GM12878 (cell line): ENCODE results near the gene COL23A1. TPM values are rescaled to one million over a fixed set of nuclear protein-coding genes. Genes with fewer than 3 reads are reported as not detected.

Experiments
- ATAC-seq: fragments of 200-7000 bp; cut with Tn5 transposase; 3 replicates; pipeline ENCODE4 v1.9.1; 2020; ENCODE audit warnings: mild to moderate bottlenecking, moderate library complexity
- BruUV-seq: library from RNA; stranded (reverse); fragments of 400-500 nt; replicated peaks from 2 replicates; lab custom pipeline; 2021; lab: Mats Ljungman, UMichigan
- CTCF ChIA-PET: fragments of 300-600 bp; sonication (Branson Sonifier 250); formaldehyde crosslinking; extraction: SDS; loops from one replicate; lab custom pipeline; 2021; ENCODE audit warnings: inconsistent platforms; lab: Yijun Ruan, JAX
- POLR2A ChIA-PET: fragments of 350-600 bp; formaldehyde crosslinking; extraction: SDS; loops from one replicate; lab custom pipeline; 2021; ENCODE audit warnings: inconsistent platforms; lab: Charles Lee
- RAD21 ChIA-PET: fragments of 300-600 bp; sonication (Branson Sonifier 250); formaldehyde crosslinking; loops from one replicate; lab custom pipeline; 2023; ENCODE audit warnings: antibody characterized with exemption; ENCODE audit not compliant: unreplicated experiment; lab: Charles Lee
- SMC1A ChIA-PET: fragments of 300-600 bp; sonication (Branson Sonifier 250); formaldehyde crosslinking; loops from one replicate; lab custom pipeline; 2023; ENCODE audit not compliant: unreplicated experiment, uncharacterized antibody; lab: Charles Lee
- DNase-seq: peaks from one replicate; pipeline ENCODE4 v3.0.0-alpha.2; 2011; ENCODE audit warnings: low read depth, low spot score
- FAIRE-seq: peaks from 3 replicates; lab custom pipeline; 2011; peaks lifted over from hg19 to GRCh38; lab: Jason Lieb, UNC
- H2AFZ ChIP-seq: 2 replicates; pipeline ENCODE4 v1.6.0; 2011; ENCODE audit warnings: low read depth, low read length, control low read depth; ENCODE audit not compliant: control insufficient read depth
- H3K27ac ChIP-seq: 2 replicates; pipeline ENCODE4 v1.5.1; 2011; ENCODE audit warnings: control low read depth; ENCODE audit not compliant: control insufficient read depth, insufficient read depth
- H3K27me3 ChIP-seq, 2 experiments: replicated peaks in 1 of 2; 2 replicates each; pipeline versions ENCODE4 v1.6.0 to v1.6.1; 2011; ENCODE audit warnings: low read length in 1 of 2; ENCODE audit not compliant: control insufficient read depth in 2 of 2, insufficient read depth in 2 of 2
- H3K36me3 ChIP-seq, 2 experiments: 2 replicates each; pipeline ENCODE4 v1.5.1; 2011; ENCODE audit warnings: low read length in 1 of 2; ENCODE audit not compliant: control insufficient read depth in 2 of 2, insufficient read depth in 2 of 2
- H3K4me1 ChIP-seq: 2 replicates; pipeline ENCODE4 v1.6.1; 2011; ENCODE audit warnings: mild to moderate bottlenecking, low read length, moderate library complexity, mixed read lengths; ENCODE audit not compliant: control insufficient read depth, insufficient read depth
- H3K4me2 ChIP-seq: 2 replicates; pipeline ENCODE4 v1.6.0; 2011; ENCODE audit warnings: control low read depth; ENCODE audit not compliant: control insufficient read depth, insufficient read depth
- H3K4me3 ChIP-seq: fragments of 200-600 bp; sonication (generic); 2 replicates; pipeline ENCODE4 v1.5.1; 2016
- H3K79me2 ChIP-seq: 2 replicates; pipeline ENCODE4 v1.6.0; 2011; ENCODE audit warnings: low read length; ENCODE audit not compliant: control insufficient read depth, insufficient read depth
- H3K9ac ChIP-seq: 2 replicates; pipeline ENCODE4 v1.8.0; 2011; ENCODE audit warnings: low read length, control low read depth, mixed read lengths; ENCODE audit not compliant: control insufficient read depth, insufficient read depth
- H3K9me3 ChIP-seq: replicated peaks from 3 replicates; pipeline ENCODE4 v1.5.1; 2011; ENCODE audit warnings: mild to moderate bottlenecking, low read length; ENCODE audit not compliant: control insufficient read depth, insufficient read depth
- H4K20me1 ChIP-seq: 2 replicates; pipeline ENCODE4 v1.6.0; 2011; ENCODE audit not compliant: control insufficient read depth, insufficient read depth
- BMI1 ChIP-seq: fragments of 450-650 bp; IDR thresholded peaks from 2 replicates; pipeline ENCODE4 v1.6.1; 2016; ENCODE audit warnings: mild to moderate bottlenecking, moderate library complexity, borderline replicate concordance
- CREB1 ChIP-seq: IDR thresholded peaks from 2 replicates; pipeline ENCODE4 v1.6.1; 2012; ENCODE audit warnings: low read depth, mild to moderate bottlenecking, inconsistent platforms
- HDAC6 ChIP-seq: fragments of 200-600 bp; sonication (generic); IDR thresholded peaks from one replicate; pipeline ENCODE4 v1.8.0; 2017; ENCODE audit warnings: antibody characterized with exemption; ENCODE audit not compliant: unreplicated experiment
- LARP7 ChIP-seq: fragments of 450-650 bp; IDR thresholded peaks from 2 replicates; pipeline ENCODE4 v1.6.1; 2017; ENCODE audit warnings: mild to moderate bottlenecking
- MYB ChIP-seq: fragments of 150-350 bp; IDR thresholded peaks from 2 replicates; pipeline ENCODE4 v1.6.1; 2014; ENCODE audit warnings: mild to moderate bottlenecking, low read depth, low read length, borderline replicate concordance
- NFYA ChIP-seq: IDR thresholded peaks from 2 replicates; pipeline ENCODE4 v1.6.1; 2011; ENCODE audit warnings: low read depth, mild to moderate bottlenecking, low read length, improper control_type of control experiment, borderline replicate concordance
- NR2C1 ChIP-seq: fragments of 450-650 bp; IDR thresholded peaks from 2 replicates; pipeline ENCODE4 v1.6.1; 2017; ENCODE audit warnings: antibody characterized with exemption, mild to moderate bottlenecking, moderate library complexity
- RB1 ChIP-seq: fragments of 450-650 bp; formaldehyde crosslinking; IDR thresholded peaks from 2 replicates; pipeline ENCODE4 v1.6.1; 2017; ENCODE audit warnings: mild to moderate bottlenecking, borderline replicate concordance
- WGBS: methylation state at CpG from one replicate; pipeline ENCODE4 v1.1.6; 2016; ENCODE audit warnings: low lambda C conversion rate; ENCODE audit not compliant: insufficient replicate concordance, insufficient coverage; ENCODE audit errors: missing lambda C conversion rate; 5-methylcytosine and 5-hydroxymethylcytosine counted together
- in situ Hi-C: fragments of 300-500 bp; cut with MboI; formaldehyde crosslinking; loops from 9 replicates; pipeline ENCODE4 v1.14.3; 2018; ENCODE audit warnings: mixed read lengths
- intact Hi-C: fragments of 100-400 bp; cut with micrococcal nuclease; formaldehyde crosslinking; loops from one replicate; pipeline ENCODE4 v1.14.2; 2022; ENCODE audit not compliant: unreplicated experiment
- polyA plus RNA-seq, 11 experiments: library from polyadenylated mRNA; depleted of rRNA in 4 of 11; unstranded in 6 of 11; stranded (reverse) in 5 of 11; fragments of >200 nt; fragmentation: Nextera tagmentation in 4 of 11; fragmentation: Illumina TruSeq in 1 of 11; extraction: Ambion mirVana in 4 of 11; extraction: Trizol in 1 of 11; gene quantifications; 1 replicate in 1 of 11; 2 replicates in 10 of 11; pipeline versions ENCODE4 v1.2.1 to v1.2.3, GENCODE V29; 2011 to 2016; ENCODE audit warnings: inconsistent platforms in 2 of 11, missing spikeins in 2 of 11, low read depth in 1 of 11
- total RNA-seq, 4 experiments: library from RNA; depleted of rRNA in 3 of 4; stranded (reverse); fragments of >200 nt in 3 of 4; fragmentation: Illumina TruSeq in 1 of 4; extraction: Trizol in 1 of 4; gene quantifications; 2 replicates each; pipeline versions ENCODE4 v1.2.1 to v1.2.3, GENCODE V29; 2013 to 2021
- TF ChIP-seq, protein P1 (sequence below): fragments of 150-350 bp; IDR thresholded peaks from 2 replicates; pipeline ENCODE4 v1.6.1; 2016; ENCODE audit warnings: low read depth, low read length
- TF ChIP-seq, protein P2 (sequence below): fragments of 450-650 bp; IDR thresholded peaks from 2 replicates; pipeline ENCODE4 v1.6.1; 2017; ENCODE audit warnings: mild to moderate bottlenecking, moderate library complexity
- TF ChIP-seq, protein P3 (sequence below): fragments of 450-650 bp; formaldehyde crosslinking; IDR thresholded peaks from 2 replicates; pipeline ENCODE4 v1.5.0; 2022; ENCODE audit warnings: mild to moderate bottlenecking, missing genetic modification characterization
- TF ChIP-seq, protein P4 (sequence below): IDR thresholded peaks from 2 replicates; pipeline ENCODE4 v1.6.1; 2011; ENCODE audit warnings: borderline replicate concordance, low read depth, mild to moderate bottlenecking, moderate library complexity, mixed read lengths, low read length; ENCODE audit not compliant: insufficient read depth; ENCODE audit errors: extremely low read length

COL23A1 gene
- total and polyA plus RNA-seq, 10 of the 15 experiments (the other 5 are each of a cell fraction or from before 2014, with no cell fraction given): 0.03 to 0.83 (median 0.09) TPM; not detected in 5

DNA sequence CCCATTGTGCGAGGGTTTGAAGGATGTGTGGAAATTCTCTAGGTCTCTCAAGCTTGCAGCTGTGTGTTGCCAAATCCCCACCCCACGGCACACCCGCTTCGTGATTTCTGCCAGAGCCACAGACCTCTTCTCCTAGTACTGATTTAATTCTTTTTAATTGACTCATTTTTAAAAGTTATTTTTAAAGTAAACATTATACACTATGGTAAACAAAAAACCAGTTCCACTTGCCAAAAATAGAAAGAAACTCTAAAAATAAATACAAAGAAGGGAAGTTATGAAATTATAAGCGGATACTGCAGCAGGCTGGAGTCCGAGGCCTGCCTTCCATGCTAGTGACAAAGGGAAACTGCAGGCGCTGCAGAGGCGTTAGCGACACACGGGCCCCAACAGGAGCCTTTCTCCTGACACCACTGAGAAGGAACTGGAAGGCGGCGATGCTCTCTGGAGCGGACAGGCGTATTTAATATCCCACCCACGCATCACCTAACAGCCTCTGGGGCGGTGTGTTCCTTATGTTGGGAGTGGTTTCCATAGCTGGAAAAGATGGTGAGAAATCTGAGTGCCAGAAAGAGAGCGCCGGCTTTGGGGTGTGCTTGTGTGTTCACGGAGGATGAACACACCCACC, 122.5 kb downstream of the COL23A1 start:
- Histone ChIP-seq H3K36me3 (no peaks in the 10 kb centered on the region), H3K27me3 (no peaks in the 10 kb centered on the region), H3K4me3 (no peak overlapping the region), H3K79me2 (no peaks in the 10 kb centered on the region), H3K9me3 (no peaks in the 10 kb centered on the region), H3K4me1 (no peaks in the 10 kb centered on the region), H3K27ac (no peak overlapping the region), H4K20me1 (no peaks in the 10 kb centered on the region), H3K9ac (no peak overlapping the region), H3K4me2 (no peak overlapping the region), H2AFZ (no peak overlapping the region)
- ATAC-seq: no peak
- 52% methylated on average over 19 of the region's 19 CpGs for WGBS
- intact Hi-C loops (no loop called here), in situ Hi-C loops (no loop called here)
- ChIA-PET SMC1A (no interaction called here), RAD21 (no interaction called here), POLR2A (no interaction called here), CTCF (no interaction called here)
- DNase-seq: no peak
- no peak for FAIRE-seq
- no TSS peak for BruUV-seq
- TF ChIP-seq RB1 (no peak), NFYA (no peak), CREB1 (no peak), NR2C1 (no peak), MYB (no peak), BMI1 (no peak), LARP7 (no peak), HDAC6 (no peak)
- TF ChIP-seq, protein P1, sequence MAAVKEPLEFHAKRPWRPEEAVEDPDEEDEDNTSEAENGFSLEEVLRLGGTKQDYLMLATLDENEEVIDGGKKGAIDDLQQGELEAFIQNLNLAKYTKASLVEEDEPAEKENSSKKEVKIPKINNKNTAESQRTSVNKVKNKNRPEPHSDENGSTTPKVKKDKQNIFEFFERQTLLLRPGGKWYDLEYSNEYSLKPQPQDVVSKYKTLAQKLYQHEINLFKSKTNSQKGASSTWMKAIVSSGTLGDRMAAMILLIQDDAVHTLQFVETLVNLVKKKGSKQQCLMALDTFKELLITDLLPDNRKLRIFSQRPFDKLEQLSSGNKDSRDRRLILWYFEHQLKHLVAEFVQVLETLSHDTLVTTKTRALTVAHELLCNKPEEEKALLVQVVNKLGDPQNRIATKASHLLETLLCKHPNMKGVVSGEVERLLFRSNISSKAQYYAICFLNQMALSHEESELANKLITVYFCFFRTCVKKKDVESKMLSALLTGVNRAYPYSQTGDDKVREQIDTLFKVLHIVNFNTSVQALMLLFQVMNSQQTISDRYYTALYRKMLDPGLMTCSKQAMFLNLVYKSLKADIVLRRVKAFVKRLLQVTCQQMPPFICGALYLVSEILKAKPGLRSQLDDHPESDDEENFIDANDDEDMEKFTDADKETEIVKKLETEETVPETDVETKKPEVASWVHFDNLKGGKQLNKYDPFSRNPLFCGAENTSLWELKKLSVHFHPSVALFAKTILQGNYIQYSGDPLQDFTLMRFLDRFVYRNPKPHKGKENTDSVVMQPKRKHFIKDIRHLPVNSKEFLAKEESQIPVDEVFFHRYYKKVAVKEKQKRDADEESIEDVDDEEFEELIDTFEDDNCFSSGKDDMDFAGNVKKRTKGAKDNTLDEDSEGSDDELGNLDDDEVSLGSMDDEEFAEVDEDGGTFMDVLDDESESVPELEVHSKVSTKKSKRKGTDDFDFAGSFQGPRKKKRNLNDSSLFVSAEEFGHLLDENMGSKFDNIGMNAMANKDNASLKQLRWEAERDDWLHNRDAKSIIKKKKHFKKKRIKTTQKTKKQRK: no peak
- TF ChIP-seq, protein P2, sequence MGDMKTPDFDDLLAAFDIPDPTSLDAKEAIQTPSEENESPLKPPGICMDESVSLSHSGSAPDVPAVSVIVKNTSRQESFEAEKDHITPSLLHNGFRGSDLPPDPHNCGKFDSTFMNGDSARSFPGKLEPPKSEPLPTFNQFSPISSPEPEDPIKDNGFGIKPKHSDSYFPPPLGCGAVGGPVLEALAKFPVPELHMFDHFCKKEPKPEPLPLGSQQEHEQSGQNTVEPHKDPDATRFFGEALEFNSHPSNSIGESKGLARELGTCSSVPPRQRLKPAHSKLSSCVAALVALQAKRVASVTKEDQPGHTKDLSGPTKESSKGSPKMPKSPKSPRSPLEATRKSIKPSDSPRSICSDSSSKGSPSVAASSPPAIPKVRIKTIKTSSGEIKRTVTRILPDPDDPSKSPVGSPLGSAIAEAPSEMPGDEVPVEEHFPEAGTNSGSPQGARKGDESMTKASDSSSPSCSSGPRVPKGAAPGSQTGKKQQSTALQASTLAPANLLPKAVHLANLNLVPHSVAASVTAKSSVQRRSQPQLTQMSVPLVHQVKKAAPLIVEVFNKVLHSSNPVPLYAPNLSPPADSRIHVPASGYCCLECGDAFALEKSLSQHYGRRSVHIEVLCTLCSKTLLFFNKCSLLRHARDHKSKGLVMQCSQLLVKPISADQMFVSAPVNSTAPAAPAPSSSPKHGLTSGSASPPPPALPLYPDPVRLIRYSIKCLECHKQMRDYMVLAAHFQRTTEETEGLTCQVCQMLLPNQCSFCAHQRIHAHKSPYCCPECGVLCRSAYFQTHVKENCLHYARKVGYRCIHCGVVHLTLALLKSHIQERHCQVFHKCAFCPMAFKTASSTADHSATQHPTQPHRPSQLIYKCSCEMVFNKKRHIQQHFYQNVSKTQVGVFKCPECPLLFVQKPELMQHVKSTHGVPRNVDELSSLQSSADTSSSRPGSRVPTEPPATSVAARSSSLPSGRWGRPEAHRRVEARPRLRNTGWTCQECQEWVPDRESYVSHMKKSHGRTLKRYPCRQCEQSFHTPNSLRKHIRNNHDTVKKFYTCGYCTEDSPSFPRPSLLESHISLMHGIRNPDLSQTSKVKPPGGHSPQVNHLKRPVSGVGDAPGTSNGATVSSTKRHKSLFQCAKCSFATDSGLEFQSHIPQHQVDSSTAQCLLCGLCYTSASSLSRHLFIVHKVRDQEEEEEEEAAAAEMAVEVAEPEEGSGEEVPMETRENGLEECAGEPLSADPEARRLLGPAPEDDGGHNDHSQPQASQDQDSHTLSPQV: no peak
- TF ChIP-seq, protein P3, sequence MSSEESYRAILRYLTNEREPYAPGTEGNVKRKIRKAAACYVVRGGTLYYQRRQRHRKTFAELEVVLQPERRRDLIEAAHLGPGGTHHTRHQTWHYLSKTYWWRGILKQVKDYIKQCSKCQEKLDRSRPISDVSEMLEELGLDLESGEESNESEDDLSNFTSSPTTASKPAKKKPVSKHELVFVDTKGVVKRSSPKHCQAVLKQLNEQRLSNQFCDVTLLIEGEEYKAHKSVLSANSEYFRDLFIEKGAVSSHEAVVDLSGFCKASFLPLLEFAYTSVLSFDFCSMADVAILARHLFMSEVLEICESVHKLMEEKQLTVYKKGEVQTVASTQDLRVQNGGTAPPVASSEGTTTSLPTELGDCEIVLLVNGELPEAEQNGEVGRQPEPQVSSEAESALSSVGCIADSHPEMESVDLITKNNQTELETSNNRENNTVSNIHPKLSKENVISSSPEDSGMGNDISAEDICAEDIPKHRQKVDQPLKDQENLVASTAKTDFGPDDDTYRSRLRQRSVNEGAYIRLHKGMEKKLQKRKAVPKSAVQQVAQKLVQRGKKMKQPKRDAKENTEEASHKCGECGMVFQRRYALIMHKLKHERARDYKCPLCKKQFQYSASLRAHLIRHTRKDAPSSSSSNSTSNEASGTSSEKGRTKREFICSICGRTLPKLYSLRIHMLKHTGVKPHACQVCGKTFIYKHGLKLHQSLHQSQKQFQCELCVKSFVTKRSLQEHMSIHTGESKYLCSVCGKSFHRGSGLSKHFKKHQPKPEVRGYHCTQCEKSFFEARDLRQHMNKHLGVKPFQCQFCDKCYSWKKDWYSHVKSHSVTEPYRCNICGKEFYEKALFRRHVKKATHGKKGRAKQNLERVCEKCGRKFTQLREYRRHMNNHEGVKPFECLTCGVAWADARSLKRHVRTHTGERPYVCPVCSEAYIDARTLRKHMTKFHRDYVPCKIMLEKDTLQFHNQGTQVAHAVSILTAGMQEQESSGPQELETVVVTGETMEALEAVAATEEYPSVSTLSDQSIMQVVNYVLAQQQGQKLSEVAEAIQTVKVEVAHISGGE (CRISPR knock-in tag): no peak
- TF ChIP-seq, protein P4, sequence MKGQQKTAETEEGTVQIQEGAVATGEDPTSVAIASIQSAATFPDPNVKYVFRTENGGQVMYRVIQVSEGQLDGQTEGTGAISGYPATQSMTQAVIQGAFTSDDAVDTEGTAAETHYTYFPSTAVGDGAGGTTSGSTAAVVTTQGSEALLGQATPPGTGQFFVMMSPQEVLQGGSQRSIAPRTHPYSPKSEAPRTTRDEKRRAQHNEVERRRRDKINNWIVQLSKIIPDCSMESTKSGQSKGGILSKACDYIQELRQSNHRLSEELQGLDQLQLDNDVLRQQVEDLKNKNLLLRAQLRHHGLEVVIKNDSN: no peak
